RPMI8226 (cell line): ENCODE data around the gene STK11IP.

Experiments
- DNase-seq: peaks from one replicate; pipeline ENCODE4 v3.0.0-alpha.2; 2015

The STK11IP gene

DNA sequence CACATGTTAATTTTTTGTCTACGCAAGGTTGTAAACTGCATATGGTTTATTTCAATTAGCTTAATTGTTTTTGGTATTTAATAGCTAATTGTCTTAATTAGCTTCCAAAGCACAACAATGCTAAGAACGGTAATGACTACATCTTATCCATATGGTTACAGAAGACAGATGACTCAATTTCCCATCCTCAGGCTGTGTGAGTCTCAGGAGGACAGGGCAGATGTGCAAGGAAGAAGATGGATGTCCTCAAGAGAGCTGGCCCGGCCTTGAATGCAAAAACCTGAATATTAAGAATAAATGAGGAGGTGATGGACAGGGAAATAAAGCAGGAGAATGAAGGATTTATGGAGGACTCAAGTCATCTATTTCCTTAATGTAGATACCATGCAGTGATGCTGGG, 61.2 kb downstream of the STK11IP start:
- DNase-seq, result no peak

DNA sequence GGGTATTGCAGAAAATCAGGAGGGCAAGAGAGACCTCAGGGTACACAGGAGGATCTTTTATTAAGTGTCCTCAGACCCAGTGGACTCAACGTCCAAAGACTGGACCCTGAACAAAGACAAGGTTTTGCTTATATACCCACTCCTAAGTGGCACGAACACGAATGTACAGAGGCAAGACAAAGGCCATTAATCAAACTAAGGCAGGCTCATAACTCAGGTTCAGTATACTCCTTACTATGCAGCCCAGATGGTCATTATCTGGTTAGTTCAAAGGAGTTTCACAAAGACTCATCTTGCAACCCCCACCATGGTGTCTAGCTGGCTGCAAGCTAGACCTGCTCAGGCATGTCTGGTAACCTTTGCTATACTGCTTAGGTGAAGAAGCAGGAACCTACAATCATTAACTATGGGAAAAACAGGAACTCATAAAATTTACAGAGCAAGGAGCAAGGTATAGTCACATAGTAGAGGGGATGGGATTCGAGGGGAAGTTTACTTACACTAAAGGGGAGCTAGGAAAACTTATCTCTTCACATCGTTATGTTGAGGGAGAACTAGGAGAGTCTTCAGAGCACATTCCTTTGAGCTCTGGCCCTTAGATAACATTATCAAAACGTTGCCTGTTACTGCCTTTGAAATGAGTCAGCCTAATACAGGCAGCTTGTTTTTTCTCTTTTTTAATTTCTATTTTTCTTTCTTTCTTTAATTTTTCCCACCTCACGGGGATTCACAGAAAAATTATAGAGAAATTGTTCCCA, 63.7 kb downstream of the STK11IP start:
- no peak for DNase-seq

DNA sequence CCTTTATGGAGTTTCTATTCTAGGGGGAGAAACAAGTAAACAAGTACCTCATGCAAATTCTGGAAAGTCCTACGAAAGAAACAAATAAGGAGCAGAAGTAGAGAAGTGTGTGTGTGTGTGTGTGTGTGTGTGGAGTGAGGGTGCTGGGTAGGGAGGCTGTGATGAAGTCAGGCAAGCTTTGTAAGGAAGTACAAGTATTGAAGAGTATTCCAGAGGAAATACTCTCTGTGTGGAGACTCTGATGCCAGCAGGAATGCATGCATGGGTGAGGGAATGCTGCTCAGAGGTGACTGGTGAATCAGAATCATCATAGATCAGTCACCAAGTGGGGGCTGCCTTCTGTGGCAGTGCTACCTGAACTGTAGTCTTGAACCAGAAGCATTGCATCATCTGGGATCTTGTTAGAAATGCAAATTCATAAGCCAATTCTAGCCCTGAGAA, 64.3 kb downstream of the STK11IP start:
- no peak for DNase-seq

DNA sequence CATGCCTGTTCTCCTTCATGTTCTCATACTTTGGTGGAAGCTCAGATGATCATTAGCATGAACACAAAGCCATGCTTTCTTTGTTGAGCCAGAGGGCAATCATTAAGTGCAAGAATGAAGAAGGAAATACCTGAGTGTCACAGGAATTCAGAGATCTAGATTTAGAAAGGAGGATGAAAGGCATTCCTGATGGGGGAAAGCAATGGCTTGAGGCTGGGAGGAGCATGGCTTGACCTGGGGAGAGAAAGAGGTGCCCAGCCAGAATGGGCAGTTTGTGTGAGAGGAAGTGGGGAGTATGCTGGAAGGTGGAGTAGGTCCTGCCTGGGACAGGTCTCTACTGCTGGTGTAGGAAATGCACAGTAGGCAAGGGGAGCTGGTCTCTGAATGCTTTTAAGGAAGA, 64.9 kb downstream of the STK11IP start:
- no peak for DNase-seq

DNA sequence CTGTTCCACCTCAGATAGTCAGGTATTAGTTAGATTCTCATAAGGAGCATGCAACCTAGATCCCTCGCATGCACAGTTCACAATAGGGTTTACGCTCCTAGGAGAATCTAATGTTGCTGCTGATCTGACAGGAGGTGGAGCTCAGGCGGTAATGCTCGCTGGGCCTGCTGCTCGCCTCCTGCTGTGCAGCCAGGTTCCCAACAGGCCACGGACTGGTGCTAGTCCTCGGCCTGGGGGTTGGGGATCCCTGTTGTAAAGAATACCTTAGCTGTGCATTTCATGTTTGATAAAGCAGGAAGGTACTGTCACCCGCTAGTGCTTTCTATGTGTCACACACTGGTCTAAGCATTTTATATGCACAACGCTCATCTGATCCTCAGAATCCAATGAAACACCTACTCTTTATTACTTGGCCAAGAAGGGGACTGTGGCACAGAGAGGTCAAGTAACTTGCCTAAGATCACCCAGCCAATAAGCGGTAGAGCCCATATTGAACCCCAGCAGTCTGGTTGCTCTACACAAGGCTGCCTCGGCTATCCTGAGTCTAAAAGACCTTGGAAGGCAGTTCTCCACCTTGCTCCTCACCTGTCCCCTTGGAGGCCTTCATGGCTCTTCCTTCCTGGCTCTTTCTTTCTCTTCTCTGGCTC, 65.6 kb downstream of the STK11IP start:
- DNase-seq, result no peak

DNA sequence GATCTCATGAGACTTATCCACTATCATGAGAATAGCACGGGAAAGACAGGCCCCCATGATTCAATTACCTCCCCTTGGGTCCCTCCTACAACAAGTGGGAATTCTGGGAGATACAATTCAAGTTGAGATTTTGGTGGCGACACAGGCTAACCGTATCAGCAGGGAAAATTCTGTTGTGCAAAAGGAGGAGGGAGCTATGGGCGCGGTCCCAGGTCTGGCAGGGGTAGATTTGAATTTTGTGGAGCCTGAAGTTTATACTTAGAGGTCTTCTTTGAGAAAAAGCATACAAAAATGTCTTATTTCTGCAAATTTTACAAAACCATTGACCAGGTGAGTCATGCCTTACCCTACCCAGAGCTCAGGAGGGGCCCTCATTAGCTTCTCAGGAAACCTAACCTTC, 66.4 kb downstream of the STK11IP start:
- no peak for DNase-seq

DNA sequence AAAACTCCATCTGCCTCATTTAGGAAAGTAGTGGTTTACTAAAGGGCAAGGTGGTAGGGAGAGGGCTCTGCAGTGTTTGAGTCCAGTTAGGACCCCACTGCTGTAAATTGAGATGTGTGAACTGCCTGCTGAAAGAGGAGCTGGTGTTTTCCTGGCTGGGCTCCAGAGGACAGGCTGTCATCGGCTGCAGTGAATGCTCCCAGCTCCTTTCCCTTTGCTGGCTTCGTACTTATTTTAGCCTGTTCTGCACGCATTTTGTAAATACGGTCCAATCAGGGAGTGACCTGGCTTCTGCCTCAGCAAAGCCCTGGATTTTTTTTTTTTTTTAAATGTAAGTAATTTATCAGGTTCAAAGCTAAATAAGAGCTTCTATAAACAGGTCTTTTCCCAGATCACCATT, 67.3 kb downstream of the STK11IP start:
- no peak for DNase-seq

DNA sequence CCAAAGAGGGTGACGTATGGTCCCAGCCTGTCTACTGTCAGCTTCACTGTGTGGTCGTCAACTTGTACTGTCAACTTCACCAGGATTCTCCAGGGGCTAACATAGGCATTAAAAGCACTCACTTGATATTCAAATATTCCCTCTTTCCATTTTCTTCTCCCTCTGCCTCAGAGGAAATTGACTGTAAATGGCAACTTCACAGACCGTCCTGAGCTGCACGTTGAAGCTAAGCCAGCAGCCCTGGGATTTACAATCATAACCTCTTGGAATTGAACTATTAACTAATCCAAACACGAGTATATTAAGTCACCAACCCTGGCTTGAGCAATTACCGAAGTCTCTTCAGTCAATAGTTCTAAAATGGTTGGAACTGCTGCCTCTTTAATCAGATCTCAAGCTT, 68.3 kb downstream of the STK11IP start:
- DNase-seq, result no peak
